ENCODE data around the gene APOO.
"Not testable (repeated sequence)": the region's sequence is repeated elsewhere in the genome, so short reads cannot be mapped to it uniquely, and the experiment has no call there.

APOO gene

DNA sequence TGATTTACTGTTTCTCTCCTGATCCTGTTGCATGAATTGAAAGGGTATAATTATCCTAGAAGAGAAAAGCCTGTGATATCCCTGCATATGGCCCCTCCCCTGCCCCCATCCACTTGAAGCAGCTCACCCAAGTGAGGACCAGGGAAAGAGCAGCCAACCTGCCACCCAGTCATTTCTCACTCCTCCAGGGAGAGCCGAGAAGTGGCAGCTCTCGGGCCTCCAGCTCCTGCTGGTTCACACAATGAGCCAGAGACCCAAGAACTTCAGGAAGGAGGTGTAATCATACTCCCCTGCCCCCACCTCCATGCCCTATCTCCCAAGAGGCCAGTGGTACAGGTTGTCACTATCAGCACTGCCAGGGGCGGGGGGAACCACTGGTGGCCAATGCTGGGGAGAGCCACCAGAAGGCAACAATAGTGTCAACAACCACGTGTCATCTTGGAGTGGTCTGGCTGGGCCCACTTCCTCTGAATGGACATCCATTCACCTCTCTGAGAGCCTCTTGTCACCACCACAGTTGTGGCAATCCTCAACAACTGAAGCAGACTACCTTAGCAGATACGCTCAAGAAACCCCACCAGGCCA lies 42.9 kb downstream of the APOO start:
- no peak overlapping the region for H4K5ac ChIP-seq (ENCODE audit: low read length)
- H3K23ac ChIP-seq (ENCODE audit: low read length), result no peak overlapping the region
- H3K79me2 ChIP-seq (ENCODE audit: control insufficient read depth, insufficient read depth, low read length), result no peaks in the 10 kb centered on the region
- peak; percentile 11 for DNase-seq
- H3K79me1 ChIP-seq (ENCODE audit: low read length), result no peaks in the 10 kb centered on the region
- WGBS (ENCODE audit: extremely low coverage, insufficient coverage, low lambda C conversion rate), result no CpG with 5 or more reads among the region's 5 CpGs
- H3K27ac ChIP-seq (ENCODE audit: low read depth, low read length), result no peak overlapping the region
- H2BK120ac ChIP-seq (ENCODE audit: low read depth, low read length), result no peak overlapping the region
- H2BK5ac ChIP-seq (ENCODE audit: low read length), result no peak overlapping the region
- no peak overlapping the region for H3K4me2 ChIP-seq (ENCODE audit: low read length)
- no peak overlapping the region for H2AK5ac ChIP-seq (ENCODE audit: low read length)
- no peak overlapping the region for H3K4me3 ChIP-seq (ENCODE audit: low read length)
- no peak overlapping the region for H4K8ac ChIP-seq (ENCODE audit: low read depth, low read length)
- H2BK15ac ChIP-seq (replicated peaks; ENCODE audit: low read depth), result no peak overlapping the region
- no peak overlapping the region for H3K4ac ChIP-seq (ENCODE audit: low read depth, low read length)
- H3K36me3 ChIP-seq (ENCODE audit: control insufficient read depth, insufficient read depth, low read length), result no peaks in the 10 kb centered on the region
- H3K56ac ChIP-seq (ENCODE audit: low read length), result no peak overlapping the region
- no peak overlapping the region for H3K18ac ChIP-seq (ENCODE audit: low read length)
- H3K27me3 ChIP-seq (ENCODE audit: insufficient read depth, low read length, poor library complexity), result no peaks in the 10 kb centered on the region
- H3K9ac ChIP-seq (ENCODE audit: low read length), result no peak overlapping the region
- H3K4me1 ChIP-seq (ENCODE audit: control insufficient read depth, low read depth, low read length), result no peaks in the 10 kb centered on the region

DNA sequence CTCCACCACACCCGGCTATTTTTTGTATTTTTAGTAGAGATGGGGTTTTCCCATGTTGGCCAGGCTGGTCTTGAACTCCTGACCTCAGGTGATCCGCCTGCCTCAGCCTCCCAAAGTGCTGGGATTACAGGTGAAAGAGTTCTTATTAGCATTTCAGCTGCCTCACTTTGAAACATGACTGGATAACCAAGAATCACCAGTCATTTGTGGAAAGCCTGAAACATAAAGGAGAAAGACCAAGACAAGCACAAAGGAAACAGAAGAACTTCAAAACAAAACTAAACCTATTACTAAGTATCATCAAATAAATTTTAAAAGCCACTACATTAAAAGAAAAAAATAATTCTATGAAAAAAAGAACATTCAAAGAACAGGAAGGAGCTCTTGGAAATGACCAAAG lies 45.8 kb downstream of the APOO start:
- not testable (repeated sequence) for DNase-seq; H2BK15ac ChIP-seq (replicated peaks; ENCODE audit: low read depth); H3K4ac ChIP-seq (ENCODE audit: low read depth, low read length); H3K27ac ChIP-seq (ENCODE audit: low read depth, low read length); H3K36me3 ChIP-seq (ENCODE audit: control insufficient read depth, insufficient read depth, low read length); H3K4me3 ChIP-seq (ENCODE audit: low read length); H4K5ac ChIP-seq (ENCODE audit: low read length); H3K56ac ChIP-seq (ENCODE audit: low read length); H3K23ac ChIP-seq (ENCODE audit: low read length); H2BK5ac ChIP-seq (ENCODE audit: low read length); H2AK5ac ChIP-seq (ENCODE audit: low read length); H2BK120ac ChIP-seq (ENCODE audit: low read depth, low read length); H3K79me1 ChIP-seq (ENCODE audit: low read length); H3K9ac ChIP-seq (ENCODE audit: low read length); H4K8ac ChIP-seq (ENCODE audit: low read depth, low read length); H3K79me2 ChIP-seq (ENCODE audit: control insufficient read depth, insufficient read depth, low read length); H3K4me2 ChIP-seq (ENCODE audit: low read length); H3K27me3 ChIP-seq (ENCODE audit: insufficient read depth, low read length, poor library complexity); H3K18ac ChIP-seq (ENCODE audit: low read length); H3K4me1 ChIP-seq (ENCODE audit: control insufficient read depth, low read depth, low read length)
- WGBS (ENCODE audit: extremely low coverage, insufficient coverage, low lambda C conversion rate), result no CpG with 5 or more reads among the region's 2 CpGs

DNA sequence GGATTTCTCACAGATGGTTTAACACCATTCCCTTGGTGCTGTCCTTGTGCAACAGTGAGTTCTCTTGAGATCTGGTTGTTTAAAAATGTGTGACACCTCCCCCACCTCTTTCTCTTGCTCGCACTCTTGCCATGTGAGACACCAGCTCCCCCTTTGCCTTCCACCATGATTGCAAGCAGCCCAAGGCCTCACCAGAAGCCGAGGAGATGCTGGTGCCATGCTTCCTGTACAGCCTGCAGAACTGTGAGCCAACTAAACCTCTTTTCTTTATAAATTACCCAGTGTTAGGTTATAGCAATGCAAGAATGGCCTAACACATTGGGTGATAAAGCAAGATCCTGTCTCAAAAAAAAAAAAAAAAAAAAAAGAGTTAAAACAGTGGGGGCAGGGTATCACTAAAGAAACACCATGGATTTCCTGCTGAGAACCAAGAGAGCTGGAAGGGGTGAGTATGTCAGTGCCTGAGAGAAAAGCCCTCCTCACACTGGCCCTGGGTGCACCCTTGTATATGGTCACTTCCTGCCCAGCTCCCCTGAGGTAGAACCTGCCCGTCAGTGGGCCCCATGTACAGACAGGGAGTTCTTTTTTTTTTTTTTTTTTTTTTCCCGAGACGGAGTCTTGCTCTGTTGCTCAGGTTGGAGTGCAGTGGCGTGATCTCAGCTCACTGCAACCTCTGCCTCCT lies 46.4 kb downstream of the APOO start:
- no peak overlapping the region for H4K8ac ChIP-seq (ENCODE audit: low read depth, low read length)
- peak; percentile 10 for DNase-seq
- H3K36me3 ChIP-seq (ENCODE audit: control insufficient read depth, insufficient read depth, low read length), result no peaks in the 10 kb centered on the region
- H3K79me1 ChIP-seq (ENCODE audit: low read length), result no peaks in the 10 kb centered on the region
- H2AK5ac ChIP-seq (ENCODE audit: low read length), result no peak overlapping the region
- no peak overlapping the region for H3K9ac ChIP-seq (ENCODE audit: low read length)
- H3K56ac ChIP-seq (ENCODE audit: low read length), result no peak overlapping the region
- H3K4me3 ChIP-seq (ENCODE audit: low read length), result no peak overlapping the region
- no peak overlapping the region for H3K18ac ChIP-seq (ENCODE audit: low read length)
- no peak overlapping the region for H3K4ac ChIP-seq (ENCODE audit: low read depth, low read length)
- H2BK120ac ChIP-seq (ENCODE audit: low read depth, low read length), result no peak overlapping the region
- no peak overlapping the region for H4K5ac ChIP-seq (ENCODE audit: low read length)
- no peaks in the 10 kb centered on the region for H3K79me2 ChIP-seq (ENCODE audit: control insufficient read depth, insufficient read depth, low read length)
- no peak overlapping the region for H3K4me2 ChIP-seq (ENCODE audit: low read length)
- no CpG with 5 or more reads among the region's 6 CpGs for WGBS (ENCODE audit: extremely low coverage, insufficient coverage, low lambda C conversion rate)
- H3K27me3 ChIP-seq (ENCODE audit: insufficient read depth, low read length, poor library complexity), result no peaks in the 10 kb centered on the region
- H3K23ac ChIP-seq (ENCODE audit: low read length), result no peak overlapping the region
- H3K4me1 ChIP-seq (ENCODE audit: control insufficient read depth, low read depth, low read length), result no peaks in the 10 kb centered on the region
- H3K27ac ChIP-seq (ENCODE audit: low read depth, low read length), result no peak overlapping the region
- no peak overlapping the region for H2BK15ac ChIP-seq (replicated peaks; ENCODE audit: low read depth)
- no peak overlapping the region for H2BK5ac ChIP-seq (ENCODE audit: low read length)

DNA sequence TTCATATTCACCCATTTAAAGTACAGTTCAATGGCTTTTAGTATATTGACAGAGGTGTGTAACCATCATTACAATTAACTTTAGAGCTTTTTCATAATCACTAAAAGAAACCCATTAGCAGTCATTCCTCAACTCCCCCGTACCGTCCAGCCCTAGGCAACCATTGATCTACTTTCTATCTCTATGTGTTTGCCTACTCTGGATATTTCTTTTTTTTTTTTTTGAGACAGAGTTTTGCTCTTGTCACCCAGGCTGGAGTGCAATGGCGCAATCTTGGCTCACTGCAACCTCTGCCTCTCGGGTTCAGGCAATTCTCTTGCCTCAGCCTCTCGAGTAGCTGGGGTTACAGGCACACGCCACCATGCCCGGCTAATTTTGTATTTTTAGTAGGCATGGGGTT lies 48.5 kb downstream of the APOO start:
- not testable (repeated sequence) for H3K79me2 ChIP-seq (ENCODE audit: control insufficient read depth, insufficient read depth, low read length); H3K18ac ChIP-seq (ENCODE audit: low read length); H3K27ac ChIP-seq (ENCODE audit: low read depth, low read length); H2BK5ac ChIP-seq (ENCODE audit: low read length); H3K36me3 ChIP-seq (ENCODE audit: control insufficient read depth, insufficient read depth, low read length); H3K4me2 ChIP-seq (ENCODE audit: low read length); H3K23ac ChIP-seq (ENCODE audit: low read length); H2BK15ac ChIP-seq (replicated peaks; ENCODE audit: low read depth); H3K4me1 ChIP-seq (ENCODE audit: control insufficient read depth, low read depth, low read length); H4K5ac ChIP-seq (ENCODE audit: low read length); H2BK120ac ChIP-seq (ENCODE audit: low read depth, low read length); H3K56ac ChIP-seq (ENCODE audit: low read length); H4K8ac ChIP-seq (ENCODE audit: low read depth, low read length); H3K9ac ChIP-seq (ENCODE audit: low read length); H3K79me1 ChIP-seq (ENCODE audit: low read length); H2AK5ac ChIP-seq (ENCODE audit: low read length); H3K27me3 ChIP-seq (ENCODE audit: insufficient read depth, low read length, poor library complexity); DNase-seq; H3K4ac ChIP-seq (ENCODE audit: low read depth, low read length); H3K4me3 ChIP-seq (ENCODE audit: low read length)
- no CpG with 5 or more reads among the region's 7 CpGs for WGBS (ENCODE audit: extremely low coverage, insufficient coverage, low lambda C conversion rate)

DNA sequence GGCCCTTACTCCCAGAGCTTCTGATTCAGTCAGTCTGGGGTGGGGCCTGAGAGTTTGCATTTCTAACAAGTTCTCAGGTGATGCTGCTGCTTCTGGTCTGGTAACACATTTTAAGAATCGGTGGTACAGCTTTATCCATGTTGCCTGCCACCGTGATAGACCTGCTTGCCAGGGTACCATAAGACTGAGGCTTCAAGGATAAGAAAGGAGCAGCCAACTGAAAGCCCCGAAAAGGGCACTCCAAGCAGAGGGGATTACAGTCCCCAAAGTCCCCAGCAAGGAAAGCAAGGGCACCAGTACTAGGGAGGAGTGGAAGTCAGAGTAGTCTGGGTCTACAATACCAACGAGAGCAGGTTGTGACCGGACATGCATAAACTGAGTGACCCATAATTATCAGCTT lies 49.8 kb downstream of the APOO start:
- Histone ChIP-seq H3K27ac (ENCODE audit: low read depth, low read length) (no peak overlapping the region), H4K8ac (ENCODE audit: low read depth, low read length) (no peak overlapping the region), H3K4ac (ENCODE audit: low read depth, low read length) (no peak overlapping the region)

DNA sequence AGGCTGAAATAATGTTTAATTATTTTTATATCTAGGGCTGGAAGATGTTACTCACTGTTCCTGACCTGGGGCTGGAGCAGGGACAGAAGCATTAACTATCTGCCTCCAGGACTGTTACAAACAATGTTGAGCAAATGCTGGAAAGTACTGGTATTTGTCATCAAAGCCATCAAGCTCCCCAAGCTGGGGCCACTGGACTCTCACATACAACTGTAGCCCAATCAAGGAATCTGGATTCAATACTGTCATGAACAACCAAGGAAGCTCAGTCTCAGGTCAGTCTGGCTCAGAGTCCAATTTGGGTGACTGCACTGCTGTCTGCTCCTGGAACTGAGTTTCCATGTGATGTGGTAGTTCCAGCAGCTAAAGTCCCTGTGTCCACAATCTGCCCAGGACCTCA lies 50.4 kb downstream of the APOO start:
- Histone ChIP-seq H3K27me3 (ENCODE audit: insufficient read depth, low read length, poor library complexity) (no peaks in the 10 kb centered on the region), H2BK120ac (ENCODE audit: low read depth, low read length) (no peak overlapping the region), H3K9ac (ENCODE audit: low read length) (no peak overlapping the region), H4K8ac (ENCODE audit: low read depth, low read length) (no peak overlapping the region), H2BK15ac (replicated peaks; ENCODE audit: low read depth) (no peak overlapping the region), H3K56ac (ENCODE audit: low read length) (no peak overlapping the region), H3K23ac (ENCODE audit: low read length) (no peak overlapping the region), H2BK5ac (ENCODE audit: low read length) (no peak overlapping the region), H3K27ac (ENCODE audit: low read depth, low read length) (no peak overlapping the region), H3K4me1 (ENCODE audit: control insufficient read depth, low read depth, low read length) (no peaks in the 10 kb centered on the region), H3K18ac (ENCODE audit: low read length) (no peak overlapping the region), H2AK5ac (ENCODE audit: low read length) (no peak overlapping the region), H3K79me1 (ENCODE audit: low read length) (no peaks in the 10 kb centered on the region), H3K4ac (ENCODE audit: low read depth, low read length) (no peak overlapping the region), H3K4me2 (ENCODE audit: low read length) (no peak overlapping the region), H4K5ac (ENCODE audit: low read length) (no peak overlapping the region), H3K79me2 (ENCODE audit: control insufficient read depth, insufficient read depth, low read length) (no peaks in the 10 kb centered on the region), H3K4me3 (ENCODE audit: low read length) (no peak overlapping the region), H3K36me3 (ENCODE audit: control insufficient read depth, insufficient read depth, low read length) (no peaks in the 10 kb centered on the region)
- no peak for DNase-seq

More for the DNA sequence above, 49.8 kb downstream of the APOO start:
- Histone ChIP-seq H3K18ac (ENCODE audit: low read length) (no peak overlapping the region), H2BK5ac (ENCODE audit: low read length) (no peak overlapping the region), H3K9ac (ENCODE audit: low read length) (no peak overlapping the region), H3K23ac (ENCODE audit: low read length) (no peak overlapping the region), H4K5ac (ENCODE audit: low read length) (no peak overlapping the region), H3K79me2 (ENCODE audit: control insufficient read depth, insufficient read depth, low read length) (no peaks in the 10 kb centered on the region), H2AK5ac (ENCODE audit: low read length) (no peak overlapping the region), H3K27me3 (ENCODE audit: insufficient read depth, low read length, poor library complexity) (no peaks in the 10 kb centered on the region), H2BK15ac (replicated peaks; ENCODE audit: low read depth) (no peak overlapping the region), H3K4me3 (ENCODE audit: low read length) (no peak overlapping the region), H2BK120ac (ENCODE audit: low read depth, low read length) (no peak overlapping the region), H3K4me2 (ENCODE audit: low read length) (no peak overlapping the region), H3K36me3 (ENCODE audit: control insufficient read depth, insufficient read depth, low read length) (no peaks in the 10 kb centered on the region), H3K4me1 (ENCODE audit: control insufficient read depth, low read depth, low read length) (no peaks in the 10 kb centered on the region), H3K56ac (ENCODE audit: low read length) (no peak overlapping the region), H3K79me1 (ENCODE audit: low read length) (no peaks in the 10 kb centered on the region)
- WGBS (ENCODE audit: extremely low coverage, insufficient coverage, low lambda C conversion rate), result no CpG with 5 or more reads among the region's 5 CpGs
- DNase-seq, result no peak
